T follicular helper cell (primary cell): Measurements from ENCODE around the gene SMG5.

ENCODE experiments used
- DNase-seq: peaks from one replicate; pipeline ENCODE4 v3.0.0-alpha.2; 2020; ENCODE audit warnings: low read depth

The SMG5 gene

GRCh38 chr1:156212833-156213643 is 69.6 kb downstream of the SMG5 start, which contains the start of gene PMF1:
PMF1 (plus strand) TSS chr1:156213007; CDS start chr1:156213016, 9 bp downstream.
- DNase-seq, result peak; percentile 94

- no peak for DNase-seq
Observed at GRCh38 chr1:156212130-156212529, 70.5 kb downstream of the SMG5 start.

- DNase-seq, result no peak
Observed at GRCh38 chr1:156211243-156211642, 71.4 kb downstream of the SMG5 start.

GRCh38 chr1:156204686-156205085 is 77.9 kb downstream of the SMG5 start:
- DNase-seq, result no peak

GRCh38 chr1:156203331-156203730 is 79.3 kb downstream of the SMG5 start:
- DNase-seq, result no peak

- no peak for DNase-seq
Observed at GRCh38 chr1:156200044-156200443, 82.6 kb downstream of the SMG5 start.
